ENCODE results near the gene EAF1.

EAF1 gene

DNA sequence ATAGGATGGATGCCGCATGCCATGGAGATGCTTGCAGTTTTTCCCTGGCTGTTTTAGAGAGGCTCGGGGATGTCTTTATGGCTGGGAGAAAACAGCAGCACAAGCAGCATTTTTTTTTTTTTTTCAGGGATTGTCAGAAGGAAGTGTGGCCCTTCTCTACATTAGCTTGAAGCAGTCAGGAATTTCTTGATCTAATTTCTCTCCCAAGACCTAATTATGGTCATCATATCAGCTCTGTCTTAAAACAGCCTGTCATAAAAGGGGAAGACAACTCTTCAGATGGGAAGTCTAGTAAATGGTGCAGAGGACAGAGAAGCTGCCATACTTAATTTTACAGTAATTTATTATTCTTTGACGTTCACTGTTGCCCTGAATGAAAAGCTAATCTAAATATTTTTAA, 44.5 kb downstream of the EAF1 start:
- Histone ChIP-seq H3K36me3 (ENCODE audit: insufficient read depth, low read length) (no peaks in the 10 kb centered on the region), H4K20me1 (ENCODE audit: insufficient read depth, low read length) (no peaks in the 10 kb centered on the region), H3K4me2 (ENCODE audit: low read length) (no peak overlapping the region), H3K9me3 (ENCODE audit: low read length) (no peaks in the 10 kb centered on the region), H3K27ac (ENCODE audit: low read depth, low read length, poor library complexity, severe bottlenecking) (no peak overlapping the region), H3F3A (ENCODE audit: insufficient read depth, low read length) (no peaks in the 10 kb centered on the region), H3K9ac (ENCODE audit: low read length) (no peak overlapping the region), H2AFZ (ENCODE audit: low read length) (no peak overlapping the region), H3K79me2 (ENCODE audit: insufficient read depth, low read length) (no peaks in the 10 kb centered on the region), H3K27me3 (ENCODE audit: insufficient read depth, low read length) (no peaks in the 10 kb centered on the region), H3K9me2 (ENCODE audit: low read depth, low read length) (no peaks in the 10 kb centered on the region), H3K4me1 (ENCODE audit: insufficient read depth, low read length, severe bottlenecking) (no peaks in the 10 kb centered on the region), H3K4me3 (ENCODE audit: low read depth, low read length, poor library complexity, severe bottlenecking) (no peak overlapping the region)
- TF ChIP-seq, protein P1, sequence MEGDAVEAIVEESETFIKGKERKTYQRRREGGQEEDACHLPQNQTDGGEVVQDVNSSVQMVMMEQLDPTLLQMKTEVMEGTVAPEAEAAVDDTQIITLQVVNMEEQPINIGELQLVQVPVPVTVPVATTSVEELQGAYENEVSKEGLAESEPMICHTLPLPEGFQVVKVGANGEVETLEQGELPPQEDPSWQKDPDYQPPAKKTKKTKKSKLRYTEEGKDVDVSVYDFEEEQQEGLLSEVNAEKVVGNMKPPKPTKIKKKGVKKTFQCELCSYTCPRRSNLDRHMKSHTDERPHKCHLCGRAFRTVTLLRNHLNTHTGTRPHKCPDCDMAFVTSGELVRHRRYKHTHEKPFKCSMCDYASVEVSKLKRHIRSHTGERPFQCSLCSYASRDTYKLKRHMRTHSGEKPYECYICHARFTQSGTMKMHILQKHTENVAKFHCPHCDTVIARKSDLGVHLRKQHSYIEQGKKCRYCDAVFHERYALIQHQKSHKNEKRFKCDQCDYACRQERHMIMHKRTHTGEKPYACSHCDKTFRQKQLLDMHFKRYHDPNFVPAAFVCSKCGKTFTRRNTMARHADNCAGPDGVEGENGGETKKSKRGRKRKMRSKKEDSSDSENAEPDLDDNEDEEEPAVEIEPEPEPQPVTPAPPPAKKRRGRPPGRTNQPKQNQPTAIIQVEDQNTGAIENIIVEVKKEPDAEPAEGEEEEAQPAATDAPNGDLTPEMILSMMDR (IDR thresholded peaks at IDR 0.05; ENCODE audit: low read length): no peak
- no peak for TF ChIP-seq EZH2 (IDR thresholded peaks at IDR 0.05; ENCODE audit: borderline replicate concordance, low read length)

DNA sequence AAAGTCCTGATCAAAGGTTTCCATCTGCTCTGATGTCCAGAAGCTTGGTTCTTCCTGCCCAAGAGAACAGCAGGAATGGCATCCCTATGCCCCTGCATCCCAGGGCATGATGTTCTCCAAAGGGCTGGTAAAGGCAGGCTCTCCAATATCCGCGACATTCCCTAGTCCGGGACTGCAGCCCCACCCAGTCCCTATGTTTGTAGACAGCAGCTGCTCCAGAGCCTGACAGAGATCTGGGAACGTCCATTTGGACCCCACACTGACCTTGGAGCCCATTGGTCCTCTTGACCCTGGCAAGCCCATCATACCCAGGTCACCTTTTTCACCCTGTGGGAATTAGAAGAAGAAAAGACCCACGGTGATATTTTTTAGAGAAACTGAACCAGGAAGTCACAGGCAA, 47.8 kb downstream of the EAF1 start:
- Histone ChIP-seq H3K27me3 (ENCODE audit: insufficient read depth, low read length) (no peaks in the 10 kb centered on the region), H3K9me2 (ENCODE audit: low read depth, low read length) (no peaks in the 10 kb centered on the region), H3K79me2 (ENCODE audit: insufficient read depth, low read length) (no peaks in the 10 kb centered on the region), H3K9me3 (ENCODE audit: low read length) (no peaks in the 10 kb centered on the region), H3F3A (ENCODE audit: insufficient read depth, low read length) (no peaks in the 10 kb centered on the region), H3K4me2 (ENCODE audit: low read length) (no peak overlapping the region), H3K4me3 (ENCODE audit: low read depth, low read length, poor library complexity, severe bottlenecking) (no peak overlapping the region), H3K36me3 (ENCODE audit: insufficient read depth, low read length) (no peaks in the 10 kb centered on the region), H3K27ac (ENCODE audit: low read depth, low read length, poor library complexity, severe bottlenecking) (no peak overlapping the region), H3K4me1 (ENCODE audit: insufficient read depth, low read length, severe bottlenecking) (no peaks in the 10 kb centered on the region), H4K20me1 (ENCODE audit: insufficient read depth, low read length) (no peaks in the 10 kb centered on the region), H3K9ac (ENCODE audit: low read length) (no peak overlapping the region), H2AFZ (ENCODE audit: low read length) (no peak overlapping the region)
- TF ChIP-seq EZH2 (IDR thresholded peaks at IDR 0.05; ENCODE audit: borderline replicate concordance, low read length): no peak

DNA sequence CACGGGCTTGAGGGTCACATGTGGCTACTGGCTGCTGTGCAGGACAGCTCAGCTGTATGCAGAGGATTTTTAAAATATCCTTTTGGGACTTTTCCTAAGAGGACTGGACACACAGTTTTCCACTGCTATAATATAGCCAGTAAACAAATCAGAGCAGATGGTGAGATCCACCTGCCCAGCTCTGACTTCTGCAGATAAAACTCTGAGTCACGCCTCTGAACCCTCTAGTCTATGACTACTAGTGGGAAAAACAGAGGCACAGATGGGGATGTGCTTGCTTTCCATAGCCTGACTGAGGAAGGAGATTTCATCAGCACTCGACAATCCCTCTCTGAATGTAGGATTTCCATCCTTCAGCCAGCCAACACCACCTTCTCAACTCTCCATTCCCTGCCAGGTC, 49.0 kb downstream of the EAF1 start:
- H4K20me1 ChIP-seq (ENCODE audit: insufficient read depth, low read length): no peaks in the 10 kb centered on the region
- H3K9ac ChIP-seq (ENCODE audit: low read length): no peak overlapping the region
- H3K36me3 ChIP-seq (ENCODE audit: insufficient read depth, low read length): no peaks in the 10 kb centered on the region
- H3K27ac ChIP-seq (ENCODE audit: low read depth, low read length, poor library complexity, severe bottlenecking): no peak overlapping the region
- H3K9me3 ChIP-seq (ENCODE audit: low read length): no peaks in the 10 kb centered on the region
- no peak overlapping the region for H2AFZ ChIP-seq (ENCODE audit: low read length)
- H3K4me3 ChIP-seq (ENCODE audit: low read depth, low read length, poor library complexity, severe bottlenecking): no peak overlapping the region
- no peaks in the 10 kb centered on the region for H3F3A ChIP-seq (ENCODE audit: insufficient read depth, low read length)
- H3K27me3 ChIP-seq (ENCODE audit: insufficient read depth, low read length): no peaks in the 10 kb centered on the region
- TF ChIP-seq EZH2 (IDR thresholded peaks at IDR 0.05; ENCODE audit: borderline replicate concordance, low read length): no peak
- no peaks in the 10 kb centered on the region for H3K9me2 ChIP-seq (ENCODE audit: low read depth, low read length)
- H3K4me1 ChIP-seq (ENCODE audit: insufficient read depth, low read length, severe bottlenecking): no peaks in the 10 kb centered on the region
- H3K4me2 ChIP-seq (ENCODE audit: low read length): no peak overlapping the region
- H3K79me2 ChIP-seq (ENCODE audit: insufficient read depth, low read length): no peaks in the 10 kb centered on the region

DNA sequence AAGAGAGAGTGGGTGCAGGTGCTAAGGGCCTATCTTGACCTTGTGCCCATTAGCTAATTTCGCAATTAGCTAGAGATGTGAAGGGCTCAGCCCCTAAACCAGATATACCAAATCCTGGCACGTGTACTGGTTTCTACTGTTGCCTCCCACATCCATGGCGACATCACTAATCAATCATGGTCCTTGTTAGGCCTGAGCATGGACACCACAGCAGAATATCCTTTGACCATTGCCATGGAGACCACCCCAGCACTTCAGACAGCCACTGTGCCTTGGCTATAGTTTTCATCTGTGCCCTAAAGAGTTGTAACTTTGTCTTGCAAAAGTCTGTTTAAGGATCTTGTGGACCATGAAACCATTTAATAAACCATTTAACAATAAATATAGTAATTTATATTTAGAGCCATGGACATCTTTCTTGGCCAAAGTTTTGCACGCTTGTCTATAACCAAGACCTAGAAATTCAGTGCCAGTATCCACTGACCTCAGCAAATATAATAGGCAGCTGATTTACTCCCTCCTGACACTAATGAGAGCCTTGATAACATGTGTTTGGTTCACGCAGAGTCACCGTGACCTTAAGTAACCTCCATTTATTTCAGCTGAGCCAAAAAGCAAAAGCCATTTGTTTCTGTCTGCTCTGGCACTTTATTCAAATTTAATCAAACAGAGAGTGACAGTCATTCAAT, 50.7 kb downstream of the EAF1 start:
- Histone ChIP-seq H2AFZ (ENCODE audit: low read length) (no peak overlapping the region), H3K4me1 (ENCODE audit: insufficient read depth, low read length, severe bottlenecking) (no peaks in the 10 kb centered on the region), H3K9ac (ENCODE audit: low read length) (no peak overlapping the region), H3K9me2 (ENCODE audit: low read depth, low read length) (no peaks in the 10 kb centered on the region), H3K9me3 (ENCODE audit: low read length) (no peaks in the 10 kb centered on the region), H3F3A (ENCODE audit: insufficient read depth, low read length) (no peaks in the 10 kb centered on the region), H3K36me3 (ENCODE audit: insufficient read depth, low read length) (no peaks in the 10 kb centered on the region), H3K27me3 (ENCODE audit: insufficient read depth, low read length) (no peaks in the 10 kb centered on the region), H4K20me1 (ENCODE audit: insufficient read depth, low read length) (no peaks in the 10 kb centered on the region), H3K27ac (ENCODE audit: low read depth, low read length, poor library complexity, severe bottlenecking) (no peak overlapping the region), H3K4me3 (ENCODE audit: low read depth, low read length, poor library complexity, severe bottlenecking) (no peak overlapping the region), H3K79me2 (ENCODE audit: insufficient read depth, low read length) (no peaks in the 10 kb centered on the region), H3K4me2 (ENCODE audit: low read length) (no peak overlapping the region)
- TF ChIP-seq, protein P1 (IDR thresholded peaks at IDR 0.05; ENCODE audit: low read length): no peak
- TF ChIP-seq EZH2 (IDR thresholded peaks at IDR 0.05; ENCODE audit: borderline replicate concordance, low read length): no peak

Measured in OCI-LY1 (cell line).